ENCODE data around the gene SLIT3.

Gene SLIT3

DNA sequence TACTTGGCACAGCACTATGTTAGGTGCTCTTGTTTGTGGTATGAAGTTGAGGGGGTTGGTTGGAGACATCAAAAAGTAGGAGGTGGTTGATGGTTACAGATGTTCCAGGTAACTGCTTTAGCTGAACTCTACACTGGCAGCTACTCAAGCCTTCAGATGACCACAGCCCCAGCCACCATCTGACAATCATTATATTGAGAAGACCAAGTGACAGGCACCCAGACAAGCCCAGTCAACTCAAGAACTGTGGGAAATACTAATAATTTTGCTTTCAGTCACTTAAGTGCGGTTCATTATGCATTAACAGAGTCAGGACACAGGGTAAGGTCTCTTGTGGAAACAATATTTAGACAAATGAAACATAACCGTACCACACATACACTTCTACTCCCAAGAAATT is 38.9 kb upstream of the SLIT3 start:
- no peak overlapping the region for H3K27ac ChIP-seq (ENCODE audit: extremely low read depth, low read depth, low read length)
- no peaks in the 10 kb centered on the region for H3K36me3 ChIP-seq (ENCODE audit: control insufficient read depth in 2 of 2, insufficient read depth in 1 of 2, low read length in 2 of 2)
- no peaks in the 10 kb centered on the region for H3K4me1 ChIP-seq (ENCODE audit: control insufficient read depth, insufficient read depth, low read length)
- TF ChIP-seq ZNF558 (tag by site-specific recombination; IDR thresholded peaks at IDR 0.05) = no peak
- ChIA-PET POLR2A (no interaction called here), CTCF (no interaction called here)
- H3K4me3 ChIP-seq (ENCODE audit: low read depth, low read length) = no peak overlapping the region
- H3K9me3 ChIP-seq (ENCODE audit: control insufficient read depth, insufficient read depth, low read depth, low read length) = no peaks in the 10 kb centered on the region

DNA sequence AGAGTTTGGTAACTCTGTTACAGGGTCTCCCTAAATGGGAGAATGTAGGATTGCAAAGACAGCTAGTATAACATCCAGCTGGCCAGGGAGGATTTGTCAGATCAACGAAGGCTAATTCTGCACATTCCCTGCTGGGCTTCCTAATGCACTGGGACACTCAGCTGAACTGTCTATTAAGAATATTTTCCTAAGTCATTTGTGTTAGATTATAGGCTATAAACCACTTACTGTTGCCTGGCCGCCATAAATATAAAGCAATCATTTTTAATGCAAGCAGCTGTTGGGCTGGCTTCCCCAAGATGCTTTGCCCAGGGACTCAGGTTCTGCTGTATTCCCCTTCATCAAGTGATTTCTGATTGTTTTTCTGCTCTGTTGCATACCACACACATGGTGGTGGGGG is 35.3 kb upstream of the SLIT3 start:
- TF ChIP-seq ZNF302 (tag by site-specific recombination; IDR thresholded peaks at IDR 0.05; ENCODE audit: low read depth) (no peak), ZNF148 (tag by site-specific recombination; IDR thresholded peaks at IDR 0.05; ENCODE audit: borderline replicate concordance) (no peak), ZNF341 (tag by site-specific recombination; IDR thresholded peaks at IDR 0.05; ENCODE audit: low read depth) (no peak), ZNF223 (tag by site-specific recombination; IDR thresholded peaks at IDR 0.05) (no peak), GLI4 (tag by site-specific recombination; IDR thresholded peaks at IDR 0.05) (no peak), ZNF621 (tag by site-specific recombination; IDR thresholded peaks at IDR 0.05) (no peak), ZNF23 (tag by site-specific recombination; IDR thresholded peaks at IDR 0.05; ENCODE audit: borderline replicate concordance) (no peak), ZSCAN4 (tag by site-specific recombination; IDR thresholded peaks at IDR 0.05) (no peak), ZNF501 (tag by site-specific recombination; IDR thresholded peaks at IDR 0.05) (no peak), ZNF366 (tag by site-specific recombination; conservative IDR thresholded peaks at IDR 0.05) (no peak), ZNF248 (tag by site-specific recombination; IDR thresholded peaks at IDR 0.05) (no peak)
- TF ChIP-seq, protein P1, sequence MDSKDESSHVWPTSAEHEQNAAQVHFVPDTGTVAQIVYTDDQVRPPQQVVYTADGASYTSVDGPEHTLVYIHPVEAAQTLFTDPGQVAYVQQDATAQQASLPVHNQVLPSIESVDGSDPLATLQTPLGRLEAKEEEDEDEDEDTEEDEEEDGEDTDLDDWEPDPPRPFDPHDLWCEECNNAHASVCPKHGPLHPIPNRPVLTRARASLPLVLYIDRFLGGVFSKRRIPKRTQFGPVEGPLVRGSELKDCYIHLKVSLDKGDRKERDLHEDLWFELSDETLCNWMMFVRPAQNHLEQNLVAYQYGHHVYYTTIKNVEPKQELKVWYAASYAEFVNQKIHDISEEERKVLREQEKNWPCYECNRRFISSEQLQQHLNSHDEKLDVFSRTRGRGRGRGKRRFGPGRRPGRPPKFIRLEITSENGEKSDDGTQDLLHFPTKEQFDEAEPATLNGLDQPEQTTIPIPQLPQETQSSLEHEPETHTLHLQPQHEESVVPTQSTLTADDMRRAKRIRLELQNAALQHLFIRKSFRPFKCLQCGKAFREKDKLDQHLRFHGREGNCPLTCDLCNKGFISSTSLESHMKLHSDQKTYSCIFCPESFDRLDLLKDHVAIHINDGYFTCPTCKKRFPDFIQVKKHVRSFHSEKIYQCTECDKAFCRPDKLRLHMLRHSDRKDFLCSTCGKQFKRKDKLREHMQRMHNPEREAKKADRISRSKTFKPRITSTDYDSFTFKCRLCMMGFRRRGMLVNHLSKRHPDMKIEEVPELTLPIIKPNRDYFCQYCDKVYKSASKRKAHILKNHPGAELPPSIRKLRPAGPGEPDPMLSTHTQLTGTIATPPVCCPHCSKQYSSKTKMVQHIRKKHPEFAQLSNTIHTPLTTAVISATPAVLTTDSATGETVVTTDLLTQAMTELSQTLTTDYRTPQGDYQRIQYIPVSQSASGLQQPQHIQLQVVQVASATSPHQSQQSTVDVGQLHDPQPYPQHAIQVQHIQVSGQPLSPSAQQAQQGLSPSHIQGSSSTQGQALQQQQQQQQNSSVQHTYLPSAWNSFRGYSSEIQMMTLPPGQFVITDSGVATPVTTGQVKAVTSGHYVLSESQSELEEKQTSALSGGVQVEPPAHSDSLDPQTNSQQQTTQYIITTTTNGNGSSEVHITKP (tag by site-specific recombination; IDR thresholded peaks at IDR 0.05) = no peak
- H3K9me3 ChIP-seq (ENCODE audit: control insufficient read depth, insufficient read depth, low read depth, low read length) = no peaks in the 10 kb centered on the region
- ChIA-PET CTCF (no interaction called here), POLR2A (no interaction called here)
- H3K4me3 ChIP-seq (ENCODE audit: low read depth, low read length) = no peak overlapping the region
- H3K36me3 ChIP-seq (ENCODE audit: control insufficient read depth in 2 of 2, insufficient read depth in 1 of 2, low read length in 2 of 2) = no peaks in the 10 kb centered on the region
- no peaks in the 10 kb centered on the region for H3K4me1 ChIP-seq (ENCODE audit: control insufficient read depth, insufficient read depth, low read length)
- H3K27ac ChIP-seq (ENCODE audit: extremely low read depth, low read depth, low read length) = no peak overlapping the region

GRCh38 chr5:169335806-169336205 is 34.9 kb upstream of the SLIT3 start:
- no peaks in the 10 kb centered on the region for H3K4me1 ChIP-seq (ENCODE audit: control insufficient read depth, insufficient read depth, low read length)
- H3K4me3 ChIP-seq (ENCODE audit: low read depth, low read length) = no peak overlapping the region
- no peak overlapping the region for H3K27ac ChIP-seq (ENCODE audit: extremely low read depth, low read depth, low read length)
- ChIA-PET CTCF (no interaction called here), POLR2A (no interaction called here)
- TF ChIP-seq ZNF707 (tag by site-specific recombination; IDR thresholded peaks at IDR 0.05) (no peak), YY1 (tag by site-specific recombination; IDR thresholded peaks at IDR 0.05) (no peak), ZNF423 (tag by site-specific recombination; IDR thresholded peaks at IDR 0.05) (no peak), ZNF174 (tag by site-specific recombination; IDR thresholded peaks at IDR 0.05) (no peak), ZNF660 (tag by site-specific recombination; IDR thresholded peaks at IDR 0.05) (no peak), FEZF1 (tag by site-specific recombination; IDR thresholded peaks at IDR 0.05) (no peak), MZF1 (tag by site-specific recombination; IDR thresholded peaks at IDR 0.05; ENCODE audit: borderline replicate concordance) (no peak), SCRT1 (tag by site-specific recombination; IDR thresholded peaks at IDR 0.05; ENCODE audit: borderline replicate concordance) (no peak)
- no peaks in the 10 kb centered on the region for H3K36me3 ChIP-seq (ENCODE audit: control insufficient read depth in 2 of 2, insufficient read depth in 1 of 2, low read length in 2 of 2)
- H3K9me3 ChIP-seq (ENCODE audit: control insufficient read depth, insufficient read depth, low read depth, low read length) = no peaks in the 10 kb centered on the region
